ENCODE data around the gene TMEM72.

DNA sequence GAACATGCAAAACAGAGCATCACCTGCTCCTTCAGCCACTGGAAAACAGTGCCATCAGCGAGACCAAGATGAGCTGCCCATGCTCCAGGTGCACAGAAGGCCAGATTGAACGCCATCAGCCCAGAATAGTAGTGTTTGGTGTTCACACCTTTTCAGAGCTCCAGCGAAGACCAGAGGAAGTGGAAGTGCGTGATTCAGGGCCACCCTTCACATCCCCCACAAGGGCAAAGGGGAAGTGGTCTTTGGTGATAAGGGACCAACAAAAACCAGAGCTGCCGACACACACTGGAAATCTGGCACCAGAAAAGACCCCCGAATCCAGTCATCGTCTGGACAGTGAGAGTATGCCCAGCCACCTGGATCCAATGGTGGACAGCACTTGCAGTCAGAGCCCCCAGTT lies 29.5 kb upstream of the TMEM72 start:
- TF ChIP-seq, protein P1, sequence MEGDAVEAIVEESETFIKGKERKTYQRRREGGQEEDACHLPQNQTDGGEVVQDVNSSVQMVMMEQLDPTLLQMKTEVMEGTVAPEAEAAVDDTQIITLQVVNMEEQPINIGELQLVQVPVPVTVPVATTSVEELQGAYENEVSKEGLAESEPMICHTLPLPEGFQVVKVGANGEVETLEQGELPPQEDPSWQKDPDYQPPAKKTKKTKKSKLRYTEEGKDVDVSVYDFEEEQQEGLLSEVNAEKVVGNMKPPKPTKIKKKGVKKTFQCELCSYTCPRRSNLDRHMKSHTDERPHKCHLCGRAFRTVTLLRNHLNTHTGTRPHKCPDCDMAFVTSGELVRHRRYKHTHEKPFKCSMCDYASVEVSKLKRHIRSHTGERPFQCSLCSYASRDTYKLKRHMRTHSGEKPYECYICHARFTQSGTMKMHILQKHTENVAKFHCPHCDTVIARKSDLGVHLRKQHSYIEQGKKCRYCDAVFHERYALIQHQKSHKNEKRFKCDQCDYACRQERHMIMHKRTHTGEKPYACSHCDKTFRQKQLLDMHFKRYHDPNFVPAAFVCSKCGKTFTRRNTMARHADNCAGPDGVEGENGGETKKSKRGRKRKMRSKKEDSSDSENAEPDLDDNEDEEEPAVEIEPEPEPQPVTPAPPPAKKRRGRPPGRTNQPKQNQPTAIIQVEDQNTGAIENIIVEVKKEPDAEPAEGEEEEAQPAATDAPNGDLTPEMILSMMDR (IDR thresholded peaks at IDR 0.05) = no peak
- TF ChIP-seq POLR2A (IDR thresholded peaks at IDR 0.05) (no peak), POLR2AphosphoS5 (IDR thresholded peaks at IDR 0.05) (no peak)

All from breast epithelium (tissue), 3 donors.